ENCODE measurements around the gene TENT5C.

Gene TENT5C

DNA sequence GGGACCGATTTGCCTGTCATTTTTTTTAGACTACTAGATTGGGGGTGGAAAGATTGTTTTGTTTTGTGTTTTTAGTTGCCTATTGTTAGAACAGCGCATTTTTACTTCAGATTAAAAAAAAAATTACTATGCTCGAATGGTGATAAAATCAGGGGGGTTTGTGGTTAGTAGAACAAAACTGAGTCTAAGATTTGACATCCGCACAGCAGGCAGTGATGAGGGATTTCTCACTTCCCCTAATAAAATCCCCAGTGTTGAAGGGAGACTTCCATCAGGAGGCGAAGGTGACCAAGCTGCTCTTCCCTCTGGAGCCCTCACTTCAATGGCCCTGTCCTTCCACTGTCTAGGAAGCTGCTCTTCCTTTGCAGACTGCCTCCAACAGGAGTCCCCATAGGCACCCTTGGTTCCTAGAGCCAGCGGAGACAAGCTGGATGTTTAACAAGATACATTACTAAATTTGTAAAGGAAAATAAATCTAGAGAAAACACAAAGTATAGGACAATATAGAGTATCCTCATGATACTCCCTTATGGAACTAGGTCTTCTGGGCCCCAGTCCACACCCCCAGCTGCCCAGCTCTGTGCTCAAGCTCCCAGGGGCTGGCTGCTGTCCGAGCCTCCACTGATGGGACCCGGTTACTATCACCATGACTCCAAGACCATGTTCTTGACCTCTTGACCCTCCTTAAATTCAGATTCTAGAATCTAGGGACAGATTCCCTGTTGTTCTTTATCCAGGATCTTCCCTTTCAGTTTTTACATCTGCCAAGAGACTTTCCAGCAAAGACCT, 31.0 kb downstream of the TENT5C start:
- Histone ChIP-seq H3K4me3 (no peak overlapping the region), H3K27me3 (no peaks in the 10 kb centered on the region), H3K27ac (no peak overlapping the region), H3K9me3 (no peaks in the 10 kb centered on the region), H3K36me3 (no peaks in the 10 kb centered on the region), H3K4me1 (peaks cover 0 to 20% (median 9%) of the 10 kb centered on the region in 4 donors)
- TF ChIP-seq, protein P1, sequence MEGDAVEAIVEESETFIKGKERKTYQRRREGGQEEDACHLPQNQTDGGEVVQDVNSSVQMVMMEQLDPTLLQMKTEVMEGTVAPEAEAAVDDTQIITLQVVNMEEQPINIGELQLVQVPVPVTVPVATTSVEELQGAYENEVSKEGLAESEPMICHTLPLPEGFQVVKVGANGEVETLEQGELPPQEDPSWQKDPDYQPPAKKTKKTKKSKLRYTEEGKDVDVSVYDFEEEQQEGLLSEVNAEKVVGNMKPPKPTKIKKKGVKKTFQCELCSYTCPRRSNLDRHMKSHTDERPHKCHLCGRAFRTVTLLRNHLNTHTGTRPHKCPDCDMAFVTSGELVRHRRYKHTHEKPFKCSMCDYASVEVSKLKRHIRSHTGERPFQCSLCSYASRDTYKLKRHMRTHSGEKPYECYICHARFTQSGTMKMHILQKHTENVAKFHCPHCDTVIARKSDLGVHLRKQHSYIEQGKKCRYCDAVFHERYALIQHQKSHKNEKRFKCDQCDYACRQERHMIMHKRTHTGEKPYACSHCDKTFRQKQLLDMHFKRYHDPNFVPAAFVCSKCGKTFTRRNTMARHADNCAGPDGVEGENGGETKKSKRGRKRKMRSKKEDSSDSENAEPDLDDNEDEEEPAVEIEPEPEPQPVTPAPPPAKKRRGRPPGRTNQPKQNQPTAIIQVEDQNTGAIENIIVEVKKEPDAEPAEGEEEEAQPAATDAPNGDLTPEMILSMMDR (IDR thresholded peaks at IDR 0.05), result no peak
- intact Hi-C loops (cut with DNase I; ENCODE audit: low total_unique reads), result no loop called here
- no peak for DNase-seq

GRCh38 chr1:117638141-117638540, 32.3 kb downstream of the TENT5C start:
- H3K4me3 ChIP-seq, result no peak overlapping the region
- intact Hi-C loops (cut with DNase I; ENCODE audit: low total_unique reads), result no loop called here
- H3K27me3 ChIP-seq, result no peaks in the 10 kb centered on the region
- DNase-seq, result no peak
- peaks cover 0 to 11% (median 4%) of the 10 kb centered on the region in 4 donors for H3K4me1 ChIP-seq
- no peaks in the 10 kb centered on the region for H3K36me3 ChIP-seq
- no peaks in the 10 kb centered on the region for H3K9me3 ChIP-seq
- H3K27ac ChIP-seq, result no peak overlapping the region
- TF ChIP-seq, protein P1 (IDR thresholded peaks at IDR 0.05), result no peak

DNA sequence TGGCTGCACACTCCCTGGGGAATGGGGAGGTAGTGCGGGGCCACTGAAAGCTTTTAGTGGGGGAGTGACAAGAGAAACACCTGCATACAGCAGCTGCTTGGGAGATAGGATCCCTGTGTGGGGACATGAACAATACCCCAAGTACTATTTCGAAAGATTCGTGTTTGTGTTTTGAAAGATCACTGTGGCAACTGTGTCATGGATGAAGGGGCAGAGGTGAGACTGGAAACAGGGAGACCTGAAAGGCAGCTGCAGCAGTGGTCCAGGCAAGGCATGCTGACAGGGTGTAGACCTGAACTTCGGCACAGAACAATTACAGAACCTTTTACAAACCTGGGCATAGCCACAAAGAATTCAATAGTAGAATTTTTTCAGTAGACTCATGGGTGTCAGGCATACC, 32.9 kb downstream of the TENT5C start:
- no peak overlapping the region for H3K27ac ChIP-seq
- intact Hi-C loops (cut with DNase I; ENCODE audit: low total_unique reads), result no loop called here

GRCh38 chr1:117639741-117640140, 33.9 kb downstream of the TENT5C start:
- Histone ChIP-seq H3K4me1 (no peaks in the 10 kb centered on the region), H3K27me3 (no peaks in the 10 kb centered on the region), H3K4me3 (no peak overlapping the region), H3K9me3 (no peaks in the 10 kb centered on the region), H3K27ac (no peak overlapping the region), H3K36me3 (no peaks in the 10 kb centered on the region)
- TF ChIP-seq, protein P1 (IDR thresholded peaks at IDR 0.05), result no peak
- intact Hi-C loops (cut with DNase I; ENCODE audit: low total_unique reads), result no loop called here
- no peak for DNase-seq

More for the DNA sequence above, 32.9 kb downstream of the TENT5C start:
- H3K4me3 ChIP-seq, result no peak overlapping the region
- no peaks in the 10 kb centered on the region for H3K27me3 ChIP-seq
- TF ChIP-seq, protein P1 (IDR thresholded peaks at IDR 0.05), result no peak
- H3K4me1 ChIP-seq, result peaks cover 0 to 5% (median 0%) of the 10 kb centered on the region in 4 donors
- no peaks in the 10 kb centered on the region for H3K36me3 ChIP-seq
- DNase-seq, result no peak
- no peaks in the 10 kb centered on the region for H3K9me3 ChIP-seq

DNA sequence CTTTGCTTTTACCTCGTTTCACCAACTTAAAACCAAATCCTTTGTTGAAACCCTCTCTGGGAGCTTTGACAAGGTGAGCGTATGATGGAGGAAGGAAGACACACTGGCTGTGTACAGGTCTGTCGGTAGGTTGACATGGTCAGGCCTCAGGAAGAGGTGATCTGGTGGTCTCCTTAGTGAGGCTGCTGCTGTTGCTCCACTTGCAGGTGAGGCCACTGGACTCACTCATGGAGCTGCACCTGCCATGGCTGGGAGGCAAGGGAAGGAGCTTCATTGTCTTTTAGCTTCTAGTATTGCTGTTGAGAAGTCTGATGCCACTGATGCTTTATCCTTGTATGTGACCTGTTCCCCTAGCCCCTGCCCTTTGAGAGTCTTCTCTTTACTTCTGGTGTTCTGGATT, 35.7 kb downstream of the TENT5C start:
- intact Hi-C loops (cut with DNase I; ENCODE audit: low total_unique reads), result no loop called here
- TF ChIP-seq, protein P1 (IDR thresholded peaks at IDR 0.05), result no peak
- no peaks in the 10 kb centered on the region for H3K27me3 ChIP-seq
- no peaks in the 10 kb centered on the region for H3K4me1 ChIP-seq
- no peak overlapping the region for H3K4me3 ChIP-seq
- H3K27ac ChIP-seq, result no peak overlapping the region
- H3K36me3 ChIP-seq, result no peaks in the 10 kb centered on the region
- no peaks in the 10 kb centered on the region for H3K9me3 ChIP-seq
- no peak for DNase-seq

Measured in tibial artery (tissue), 4 donors.